GM18858 (cell line): ENCODE results near the gene WNK1.
"Not testable (repeated sequence)": the region's sequence is repeated elsewhere in the genome, so short reads cannot be mapped to it uniquely, and the experiment has no call there.

Experiments
- ATAC-seq: cut with Tn5 transposase; IDR thresholded peaks from one replicate; pipeline ENCODE4 v1.9.1; 2021; ENCODE audit not compliant: unreplicated experiment

Gene WNK1

GRCh38 chr12:812950-813349, 60.6 kb downstream of the WNK1 start:
- no peak for ATAC-seq

- not testable (repeated sequence) for ATAC-seq
Observed at GRCh38 chr12:817456-817855, 65.1 kb downstream of the WNK1 start.

- no peak for ATAC-seq
Observed at GRCh38 chr12:817941-818600, 65.7 kb downstream of the WNK1 start.

GRCh38 chr12:818733-819132, 66.4 kb downstream of the WNK1 start:
- no peak for ATAC-seq

GRCh38 chr12:820336-820735, 68.0 kb downstream of the WNK1 start:
- ATAC-seq = no peak

DNA sequence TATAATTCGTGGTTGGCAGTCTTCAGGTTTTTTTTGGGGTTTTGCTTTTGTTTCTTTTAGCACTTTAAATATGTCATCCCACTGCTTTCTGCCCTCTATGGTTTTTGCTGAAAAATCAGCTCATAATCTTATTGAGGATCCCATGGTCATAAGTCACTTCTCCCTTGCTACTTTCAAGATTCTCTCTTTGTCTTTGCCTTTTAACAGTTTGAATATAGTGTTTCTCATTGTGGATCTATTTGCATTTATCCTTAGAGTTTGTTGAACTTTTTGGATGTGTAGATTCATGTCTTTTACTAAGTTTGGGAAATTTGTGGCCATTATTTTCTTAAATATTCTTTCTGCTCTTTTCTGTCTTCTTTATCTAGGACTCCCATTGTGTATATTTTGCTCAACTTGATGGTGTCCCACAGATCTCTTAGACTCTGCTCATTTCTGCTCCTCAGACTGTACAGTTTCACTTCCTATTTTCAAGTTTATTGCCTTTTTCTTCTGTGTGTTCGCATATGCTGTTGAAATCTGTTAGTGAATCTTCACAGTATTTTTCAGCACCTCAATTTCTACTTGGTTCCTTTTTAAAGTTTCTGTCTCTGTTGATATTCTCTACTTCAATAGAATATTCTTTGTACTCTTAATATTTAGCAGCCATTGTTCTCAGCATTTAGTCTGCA, 70.8 kb downstream of the WNK1 start:
- ATAC-seq = peak; percentile 88

DNA sequence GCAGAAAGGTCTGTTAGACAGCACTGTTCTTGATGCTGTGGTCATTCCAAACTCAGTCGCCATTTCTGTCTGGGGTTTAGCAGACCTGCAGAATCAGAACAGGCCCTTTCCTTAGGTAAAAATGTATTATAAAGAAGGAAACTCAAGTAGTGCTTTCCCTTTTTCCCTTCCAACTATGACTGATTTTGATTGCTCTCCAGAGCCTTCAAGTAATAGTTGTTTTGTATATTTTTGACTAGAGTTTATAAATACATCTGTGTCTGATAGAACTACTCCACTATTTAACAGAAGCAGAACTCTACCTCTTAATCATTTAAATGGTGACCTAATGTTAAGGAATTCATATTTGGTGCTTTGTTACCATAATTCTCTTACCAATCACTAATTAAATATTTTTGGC, 74.0 kb downstream of the WNK1 start:
- ATAC-seq = no peak

GRCh38 chr12:828726-829395, 76.5 kb downstream of the WNK1 start:
- no peak for ATAC-seq

GRCh38 chr12:830111-830867, 77.9 kb downstream of the WNK1 start:
- ATAC-seq = no peak

DNA sequence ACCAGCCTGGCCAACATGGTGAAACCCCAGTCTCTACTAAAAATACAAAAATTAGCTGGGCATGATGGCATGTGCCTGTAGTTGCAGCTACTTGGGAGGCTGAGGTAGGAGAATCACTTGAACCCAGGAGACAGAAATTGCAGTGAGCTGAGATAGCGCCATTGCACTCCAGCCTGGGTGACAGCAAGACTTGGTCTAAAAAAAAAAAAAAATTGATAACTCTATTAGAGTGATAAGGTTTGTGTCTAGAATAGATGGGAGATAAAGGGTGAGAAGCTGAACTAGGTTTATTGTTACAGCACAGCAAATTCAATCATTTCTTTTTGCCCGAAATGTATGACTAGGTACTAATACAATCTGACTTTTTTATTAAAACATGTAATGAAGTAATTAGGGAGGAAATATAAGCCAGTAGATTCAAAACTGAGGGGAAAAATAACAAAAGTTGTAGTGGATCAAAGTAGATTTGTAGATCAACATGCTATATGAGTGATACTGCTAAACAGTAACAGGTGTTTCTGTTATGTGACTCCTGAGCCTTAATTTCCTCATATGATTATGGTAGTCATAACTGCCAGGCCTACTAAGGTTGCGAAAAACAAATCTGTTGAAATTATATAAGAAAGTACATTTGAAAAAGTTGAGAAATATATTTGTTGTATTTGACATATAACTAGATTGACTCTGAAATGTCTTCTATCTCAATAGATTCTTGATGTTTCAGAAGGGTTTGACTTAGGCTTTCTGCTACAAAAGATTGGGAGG, 83.6 kb downstream of the WNK1 start:
- no peak for ATAC-seq

GRCh38 chr12:836952-837351, 84.6 kb downstream of the WNK1 start:
- ATAC-seq = no peak

GRCh38 chr12:837548-837947, 85.2 kb downstream of the WNK1 start:
- ATAC-seq = no peak

GRCh38 chr12:843609-844008, 91.2 kb downstream of the WNK1 start:
- no peak for ATAC-seq

DNA sequence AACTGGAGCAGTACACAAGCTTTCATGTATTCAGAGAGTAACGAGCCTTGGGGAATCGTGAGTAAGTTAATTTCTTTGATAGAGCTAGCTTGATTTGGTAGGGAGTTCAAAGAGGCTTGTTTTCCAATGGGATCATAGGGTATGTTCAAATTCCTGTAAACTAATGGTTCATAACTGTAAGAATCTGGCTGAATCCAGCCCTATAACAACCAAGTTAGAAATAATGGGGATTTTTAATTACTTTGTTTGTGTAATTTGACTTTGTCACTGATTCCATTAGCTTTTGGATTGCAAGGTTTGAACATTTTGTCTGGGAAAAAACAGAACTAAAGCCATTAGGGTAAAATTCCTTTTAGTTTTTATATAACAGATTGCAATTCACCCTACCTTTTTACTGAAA, 94.0 kb downstream of the WNK1 start:
- no peak for ATAC-seq

DNA sequence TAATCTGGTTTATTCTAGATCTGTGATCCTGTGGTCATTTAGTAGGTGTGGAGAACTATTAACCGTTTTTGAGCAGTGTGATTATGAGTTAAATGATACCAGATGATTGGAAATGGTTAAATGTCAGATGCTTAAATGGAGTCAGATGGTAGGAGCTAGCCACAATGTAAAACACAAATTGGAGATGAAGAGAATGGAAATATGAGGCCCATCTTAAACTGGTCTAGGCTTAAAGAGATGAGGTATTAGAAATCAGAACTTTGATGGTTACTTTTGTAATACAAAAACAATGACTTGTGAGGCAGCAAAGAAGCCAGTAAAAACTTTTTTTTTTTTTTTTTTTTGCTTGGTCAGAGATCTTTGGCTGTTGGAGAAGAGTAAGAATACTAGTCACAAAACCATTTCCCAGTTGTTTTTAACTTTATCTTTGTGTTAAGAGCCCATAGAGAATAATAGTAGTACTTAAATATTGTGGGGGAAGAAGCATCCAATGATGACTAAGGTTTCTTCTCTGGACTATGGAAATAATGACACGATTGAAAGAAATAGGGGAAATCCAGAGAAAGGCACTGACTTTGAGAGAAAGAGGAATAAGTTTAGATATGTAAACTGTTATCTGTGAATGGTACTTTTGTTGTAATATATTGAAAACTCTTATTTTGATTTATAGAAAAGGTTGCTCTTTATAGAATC, 95.9 kb downstream of the WNK1 start:
- ATAC-seq = no peak

DNA sequence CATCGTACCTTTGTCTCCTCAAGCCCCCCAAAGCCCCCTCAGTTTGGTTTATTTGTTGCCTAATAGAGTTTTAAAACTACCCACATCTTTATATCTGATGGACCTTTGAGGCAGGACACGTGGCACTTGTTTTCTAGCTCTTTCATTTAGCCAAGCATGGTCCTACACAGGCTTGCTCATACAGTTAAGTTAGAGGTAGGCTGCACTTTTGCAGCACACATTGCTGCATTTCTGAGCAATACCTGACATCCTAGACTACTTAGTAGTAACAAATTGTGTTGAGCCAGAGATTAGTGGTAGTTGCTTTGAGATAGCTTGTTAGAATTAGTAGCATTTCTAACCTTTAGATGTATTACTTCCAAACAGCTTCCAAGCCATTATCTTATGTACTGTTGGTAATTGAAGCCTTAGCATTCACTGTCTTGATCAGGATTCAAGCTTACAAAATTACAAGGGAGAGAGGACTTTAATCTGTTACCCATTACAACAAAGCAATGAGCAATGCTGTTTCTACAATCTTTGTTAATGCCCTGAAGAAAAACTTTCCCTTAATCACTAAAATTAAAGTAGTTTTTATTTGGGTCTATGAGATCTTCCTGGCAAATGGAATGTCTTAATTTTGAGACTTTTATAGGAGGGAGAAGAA, 96.6 kb downstream of the WNK1 start:
- no peak for ATAC-seq

GRCh38 chr12:849733-850437, 97.5 kb downstream of the WNK1 start:
- not testable (repeated sequence) for ATAC-seq

GRCh38 chr12:851343-851742, 99.0 kb downstream of the WNK1 start:
- no peak for ATAC-seq

DNA sequence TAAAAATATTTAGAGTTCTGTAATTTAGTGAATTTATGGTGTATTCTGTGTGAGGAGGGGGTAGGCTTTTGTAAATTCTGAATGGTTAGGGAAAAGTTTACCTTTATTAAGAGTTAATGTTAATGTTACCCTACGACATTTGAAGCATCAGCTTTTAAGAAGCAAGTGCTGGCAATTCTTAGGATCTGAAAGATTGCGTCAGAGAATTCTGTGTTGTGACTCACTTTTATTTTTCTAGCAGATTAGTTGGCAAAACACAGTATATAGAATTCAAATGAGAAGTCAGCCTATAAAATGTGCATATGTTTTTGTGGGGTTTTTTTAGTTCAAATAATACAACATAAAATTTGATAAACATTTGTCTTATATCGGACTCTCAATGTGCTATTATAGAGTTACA, 99.5 kb downstream of the WNK1 start:
- ATAC-seq = no peak
